Astrocyte of the spinal cord (primary cell): ENCODE results near the gene FXYD6.

Experiments used
- DNase-seq: peaks from one replicate; pipeline ENCODE4 v3.0.0; 2011; ENCODE audit warnings: low read depth, low spot score
- H3K4me3 ChIP-seq: 2 replicates; pipeline ENCODE4 v1.5.1; 2011; ENCODE audit warnings: low read depth, mild to moderate bottlenecking, low read length, moderate library complexity
- CTCF ChIP-seq: IDR thresholded peaks from 2 replicates; pipeline ENCODE4 v1.5.1; 2012; ENCODE audit warnings: low read depth, mild to moderate bottlenecking, low read length, inconsistent platforms
- in situ Hi-C: cut with HindIII; loops from 2 replicates; pipeline ENCODE4 v1.10.0; 2017; ENCODE audit warnings: low sequenced_read_pairs

The FXYD6 gene

GRCh38 chr11:117841551-117842031 lies 34.9 kb downstream of the FXYD6 start:
- no peak for TF ChIP-seq CTCF
- H3K4me3 ChIP-seq, result no peak overlapping the region
- in situ Hi-C loops, result no loop called here
- DNase-seq, result no peak

GRCh38 chr11:117840881-117841550 lies 35.4 kb downstream of the FXYD6 start:
- TF ChIP-seq CTCF, result no peak
- in situ Hi-C loops, result no loop called here
- H3K4me3 ChIP-seq, result no peak overlapping the region
- DNase-seq, result no peak

- no peak for DNase-seq
- TF ChIP-seq CTCF, result no peak
- in situ Hi-C loops, result no loop called here
- no peak overlapping the region for H3K4me3 ChIP-seq
These were observed 36.3 kb downstream of the FXYD6 start for GRCh38 chr11:117839936-117840813.

GRCh38 chr11:117839380-117839881 lies 37.0 kb downstream of the FXYD6 start:
- TF ChIP-seq CTCF, result no peak
- no peak for DNase-seq
- in situ Hi-C loops, result no loop called here
- no peak overlapping the region for H3K4me3 ChIP-seq

GRCh38 chr11:117838901-117839300 lies 37.6 kb downstream of the FXYD6 start:
- in situ Hi-C loops, result no loop called here
- no peak for TF ChIP-seq CTCF
- H3K4me3 ChIP-seq, result no peak overlapping the region
- DNase-seq, result no peak

- no peak for TF ChIP-seq CTCF
- no peak for DNase-seq
- in situ Hi-C loops, result no loop called here
- no peak overlapping the region for H3K4me3 ChIP-seq
These were observed 38.7 kb downstream of the FXYD6 start for GRCh38 chr11:117837791-117838190.
